Measurements from ENCODE around the gene RAB11B.
"Not testable (repeated sequence)": the region's sequence is repeated elsewhere in the genome, so short reads cannot be mapped to it uniquely, and the experiment has no call there.

RAB11B gene

GRCh38 chr19:8389891-8390616, at the start of gene RAB11B:
Gene RAB11B, plus strand, starts transcription at chr19:8390360. Its CDS starts 57 bp downstream, at chr19:8390417.
- TF ChIP-seq CTCF (IDR thresholded peaks at IDR 0.05; ENCODE audit: control insufficient read depth, extremely low read depth, insufficient read depth): no peak
- peak; percentile 100 for DNase-seq (ENCODE audit: low read depth)
- peak within 1 kb of the TSS; percentile 63 for H3K4me3 ChIP-seq (ENCODE audit: low read depth, low read length)

GRCh38 chr19:8341504-8341903, 48.7 kb upstream of the RAB11B start:
- DNase-seq (ENCODE audit: low read depth); H3K4me3 ChIP-seq (ENCODE audit: low read depth, low read length): not testable (repeated sequence)

- no peak overlapping the region for H3K4me3 ChIP-seq (ENCODE audit: low read depth, low read length)
- no peak for DNase-seq (ENCODE audit: low read depth)
- TF ChIP-seq CTCF (IDR thresholded peaks at IDR 0.05; ENCODE audit: control insufficient read depth, extremely low read depth, insufficient read depth): no peak
Measured at GRCh38 chr19:8342316-8342683, 47.9 kb upstream of the RAB11B start.

- peak; percentile 92 for DNase-seq (ENCODE audit: low read depth)
- peak within 1 kb of the TSS; percentile 53 for H3K4me3 ChIP-seq (ENCODE audit: low read depth, low read length)
- no peak for TF ChIP-seq CTCF (IDR thresholded peaks at IDR 0.05; ENCODE audit: control insufficient read depth, extremely low read depth, insufficient read depth)
Measured at GRCh38 chr19:8342684-8343482, 47.3 kb upstream of the RAB11B start, which contains the start of gene KANK3. Gene KANK3, minus strand, starts transcription at chr19:8343262. Its CDS starts 5,434 bp downstream, at chr19:8337828.

GRCh38 chr19:8343483-8343844, 46.7 kb upstream of the RAB11B start:
- no peak overlapping the region for H3K4me3 ChIP-seq (ENCODE audit: low read depth, low read length)
- TF ChIP-seq CTCF (IDR thresholded peaks at IDR 0.05; ENCODE audit: control insufficient read depth, extremely low read depth, insufficient read depth): no peak

GRCh38 chr19:8349629-8350372, 40.4 kb upstream of the RAB11B start:
- not testable (repeated sequence) for DNase-seq (ENCODE audit: low read depth); H3K4me3 ChIP-seq (ENCODE audit: low read depth, low read length)

More at GRCh38 chr19:8343483-8343844, 46.7 kb upstream of the RAB11B start:
- DNase-seq (ENCODE audit: low read depth): no peak

- no peak overlapping the region for H3K4me3 ChIP-seq (ENCODE audit: low read depth, low read length)
- no peak for DNase-seq (ENCODE audit: low read depth)
- TF ChIP-seq CTCF (IDR thresholded peaks at IDR 0.05; ENCODE audit: control insufficient read depth, extremely low read depth, insufficient read depth): no peak
Measured at GRCh38 chr19:8352134-8352827, 37.9 kb upstream of the RAB11B start.

GRCh38 chr19:8352845-8353244, 37.3 kb upstream of the RAB11B start:
- not testable (repeated sequence) for H3K4me3 ChIP-seq (ENCODE audit: low read depth, low read length); DNase-seq (ENCODE audit: low read depth)
